ENCODE results near the gene UGT2A1.

DNA sequence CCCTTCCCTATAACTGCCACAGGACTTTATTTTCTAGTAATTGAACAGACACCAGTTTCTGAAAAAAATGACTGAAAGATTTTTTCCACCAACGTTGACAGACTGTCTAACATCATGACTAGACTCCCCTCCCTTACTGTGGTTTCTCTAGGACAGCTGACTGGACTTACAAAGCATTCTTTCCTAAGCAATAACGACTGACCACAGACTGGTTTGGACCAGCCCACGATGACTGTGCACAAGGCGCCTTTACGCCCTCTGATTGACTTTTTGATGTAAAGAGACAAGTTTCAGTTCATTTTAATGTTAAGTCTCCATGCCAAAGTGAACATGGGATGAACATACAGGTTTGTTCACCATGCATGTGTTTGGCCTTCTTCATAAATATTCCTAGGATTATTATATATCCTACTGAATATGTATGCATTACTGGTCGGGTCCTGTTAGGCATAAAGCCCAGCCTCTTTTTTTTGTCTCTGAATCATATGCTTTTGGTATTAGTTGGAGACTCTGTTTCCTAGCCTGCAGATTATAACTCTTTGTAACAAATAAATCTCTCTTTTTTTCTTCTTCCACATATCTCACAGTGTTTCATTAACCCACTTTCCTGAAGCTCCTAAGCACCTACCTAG, 106.8 kb downstream of the UGT2A1 start:
- TF ChIP-seq, protein P1, sequence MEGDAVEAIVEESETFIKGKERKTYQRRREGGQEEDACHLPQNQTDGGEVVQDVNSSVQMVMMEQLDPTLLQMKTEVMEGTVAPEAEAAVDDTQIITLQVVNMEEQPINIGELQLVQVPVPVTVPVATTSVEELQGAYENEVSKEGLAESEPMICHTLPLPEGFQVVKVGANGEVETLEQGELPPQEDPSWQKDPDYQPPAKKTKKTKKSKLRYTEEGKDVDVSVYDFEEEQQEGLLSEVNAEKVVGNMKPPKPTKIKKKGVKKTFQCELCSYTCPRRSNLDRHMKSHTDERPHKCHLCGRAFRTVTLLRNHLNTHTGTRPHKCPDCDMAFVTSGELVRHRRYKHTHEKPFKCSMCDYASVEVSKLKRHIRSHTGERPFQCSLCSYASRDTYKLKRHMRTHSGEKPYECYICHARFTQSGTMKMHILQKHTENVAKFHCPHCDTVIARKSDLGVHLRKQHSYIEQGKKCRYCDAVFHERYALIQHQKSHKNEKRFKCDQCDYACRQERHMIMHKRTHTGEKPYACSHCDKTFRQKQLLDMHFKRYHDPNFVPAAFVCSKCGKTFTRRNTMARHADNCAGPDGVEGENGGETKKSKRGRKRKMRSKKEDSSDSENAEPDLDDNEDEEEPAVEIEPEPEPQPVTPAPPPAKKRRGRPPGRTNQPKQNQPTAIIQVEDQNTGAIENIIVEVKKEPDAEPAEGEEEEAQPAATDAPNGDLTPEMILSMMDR (IDR thresholded peaks at IDR 0.05; ENCODE audit: low read depth, low read length) = no peak
- no peak for TF ChIP-seq EZH2phosphoT487 (IDR thresholded peaks at IDR 0.05; ENCODE audit: low read depth)

Data from OCI-LY3 (cell line).